ENCODE data around the gene H2BK1.

H2BK1 gene

GRCh38 chr7:151249034-151249731 is 38.9 kb upstream of the H2BK1 start:
- H3K9me3 Mint-ChIP-seq, result no peaks in the 10 kb centered on the region
- H3K36me3 Mint-ChIP-seq, result no peaks in the 10 kb centered on the region
- H3K4me1 Mint-ChIP-seq, result peaks cover 31% of the 10 kb centered on the region
- peaks cover 94% of the 10 kb centered on the region for H3K27me3 Mint-ChIP-seq
- H3K4me3 Mint-ChIP-seq, result peak overlapping the region; percentile 40
- peak; percentile 46 for DNase-seq
- CTCF ChIA-PET, result interaction anchor here (1.2 kb wide), 1 partner anchor 120 kb away, joined by 3 read pairs; no protein-coding TSS in a partner anchor
- H3K27ac Mint-ChIP-seq, result no peak overlapping the region

GRCh38 chr7:151248346-151249033 is 38.2 kb upstream of the H2BK1 start, which contains the start of gene SMARCD3:
TSS of gene SMARCD3 (minus strand) at chr7:151248694. CDS start at chr7:151248562, 132 bp downstream.
- Mint-ChIP-seq H3K9me3 (no peaks in the 10 kb centered on the region), H3K4me1 (peaks cover 38% of the 10 kb centered on the region), H3K4me3 (peak within 1 kb of the TSS; percentile 57), H3K36me3 (no peaks in the 10 kb centered on the region), H3K27me3 (peaks cover 87% of the 10 kb centered on the region), H3K27ac (peak within 1 kb of the TSS; percentile 37)
- DNase-seq, result peak; percentile 35
- CTCF ChIA-PET, result interaction anchor here (1.2 to 1.5 kb wide), 3 partner anchors 11 to 119 kb away, joined by 3 to 4 read pairs (median 4); partner anchors contain the start of gene CHPF2

DNA sequence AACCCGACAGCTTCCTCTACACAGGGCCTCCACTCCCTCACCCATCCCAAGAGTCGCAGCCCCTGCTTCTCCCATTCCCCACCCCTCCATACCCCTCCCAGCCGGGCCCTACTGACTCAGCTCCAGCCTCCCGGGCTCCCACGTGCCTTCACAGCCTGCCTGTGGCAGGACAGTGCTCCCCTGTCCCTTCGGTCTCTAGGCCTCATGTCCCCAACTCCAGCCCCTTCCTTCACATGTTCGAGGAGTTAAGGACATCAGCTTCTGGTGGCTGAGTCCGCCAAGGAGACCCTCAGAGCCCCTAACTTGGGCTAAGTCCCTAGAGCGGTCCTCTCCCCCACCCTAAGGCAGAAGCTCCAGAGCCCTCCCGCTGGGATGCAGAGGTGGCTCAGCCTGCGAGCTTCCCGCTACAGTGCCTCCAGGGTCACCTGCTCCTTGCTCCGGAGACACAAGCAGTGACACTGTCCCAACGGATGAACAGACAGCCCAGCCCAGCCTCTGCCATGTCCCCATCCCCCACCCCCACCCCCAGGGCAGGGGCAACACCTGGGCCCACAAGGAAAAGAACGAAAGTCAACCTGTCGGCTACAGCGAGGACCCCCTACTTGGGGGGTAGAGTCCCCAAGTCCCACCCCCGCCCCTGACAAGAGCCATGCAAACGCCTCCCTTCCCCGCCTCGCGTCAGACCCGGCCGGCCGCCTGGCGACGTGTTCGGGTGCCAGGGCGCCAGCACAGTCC is 37.5 kb upstream of the H2BK1 start:
- Mint-ChIP-seq H3K9me3 (no peaks in the 10 kb centered on the region), H3K4me1 (peaks cover 45% of the 10 kb centered on the region), H3K36me3 (no peaks in the 10 kb centered on the region), H3K27me3 (peaks cover 80% of the 10 kb centered on the region), H3K27ac (peak overlapping the region; percentile 37), H3K4me3 (no peak overlapping the region)
- CTCF ChIA-PET, result interaction anchor here (1.1 to 1.9 kb wide), 7 partner anchors 11 to 123 kb away, joined by 3 to 7 read pairs (median 4); partner anchors contain the start of gene CHPF2
- DNase-seq, result no peak

DNA sequence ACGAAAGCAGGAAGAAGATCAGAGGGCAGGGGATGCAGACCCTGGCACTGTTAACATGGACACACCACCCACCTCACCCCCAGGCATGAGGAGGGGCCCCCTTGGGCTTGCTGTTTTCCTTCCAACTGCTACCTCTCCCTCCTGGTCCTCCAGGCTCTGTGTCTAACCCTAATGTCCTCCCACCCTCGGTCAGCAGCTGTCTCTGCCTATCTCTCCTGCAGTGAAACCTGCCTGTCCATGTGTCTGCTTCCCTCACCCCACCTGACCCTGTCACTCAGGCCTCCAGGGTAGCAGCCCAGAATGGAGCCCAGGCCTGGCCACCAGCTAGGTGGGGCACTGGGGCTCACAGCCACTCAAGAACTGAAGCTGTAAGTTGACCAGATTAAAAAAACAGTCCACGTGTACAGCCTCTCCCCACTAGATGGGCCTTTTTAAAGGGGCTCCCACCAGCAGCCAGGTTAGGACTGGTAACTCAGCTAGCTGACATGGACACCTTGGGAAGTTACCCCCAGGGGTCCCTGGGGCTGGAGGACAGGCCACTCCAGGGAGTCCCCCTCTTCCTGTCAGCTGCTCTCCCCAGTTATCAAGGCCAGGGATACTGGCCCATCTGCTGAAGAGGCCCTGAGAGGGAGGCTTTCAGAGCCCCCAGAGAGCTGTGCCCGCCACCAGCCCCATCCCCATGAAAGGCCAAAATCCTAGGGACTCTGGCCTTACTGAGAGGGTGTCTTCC is 36.7 kb upstream of the H2BK1 start:
- H3K27ac Mint-ChIP-seq, result no peak overlapping the region

GRCh38 chr7:151246102-151246850 is 36.0 kb upstream of the H2BK1 start:
- no peak overlapping the region for H3K27ac Mint-ChIP-seq
- no peak for DNase-seq
- H3K27me3 Mint-ChIP-seq, result peaks cover 67% of the 10 kb centered on the region
- no peaks in the 10 kb centered on the region for H3K36me3 Mint-ChIP-seq
- peaks cover 48% of the 10 kb centered on the region for H3K4me1 Mint-ChIP-seq
- H3K9me3 Mint-ChIP-seq, result no peaks in the 10 kb centered on the region
- no peak overlapping the region for H3K4me3 Mint-ChIP-seq
- CTCF ChIA-PET, result interaction anchor here (0.6 to 1.9 kb wide), 10 partner anchors 12 to 272 kb away, joined by 3 to 7 read pairs (median 4); partner anchors contain the start of gene CHPF2

More for the DNA sequence above, 36.7 kb upstream of the H2BK1 start:
- DNase-seq, result no peak
- Mint-ChIP-seq H3K9me3 (no peaks in the 10 kb centered on the region), H3K4me1 (peaks cover 48% of the 10 kb centered on the region), H3K36me3 (no peaks in the 10 kb centered on the region), H3K4me3 (no peak overlapping the region), H3K27me3 (peaks cover 72% of the 10 kb centered on the region)
- CTCF ChIA-PET, result interaction anchor here (0.8 to 1.9 kb wide), 11 partner anchors 10 to 272 kb away, joined by 3 to 7 read pairs (median 4); partner anchors contain the start of gene CHPF2

GRCh38 chr7:151245360-151246101 is 35.2 kb upstream of the H2BK1 start:
- CTCF ChIA-PET, result interaction anchor here (0.6 to 3.5 kb wide), 14 partner anchors 11 to 122 kb away, joined by 3 to 39 read pairs (median 6); partner anchors contain the start of gene CHPF2
- H3K27ac Mint-ChIP-seq, result no peak overlapping the region
- H3K4me1 Mint-ChIP-seq, result peaks cover 45% of the 10 kb centered on the region
- H3K9me3 Mint-ChIP-seq, result no peaks in the 10 kb centered on the region
- H3K36me3 Mint-ChIP-seq, result no peaks in the 10 kb centered on the region
- H3K27me3 Mint-ChIP-seq, result peaks cover 60% of the 10 kb centered on the region
- H3K4me3 Mint-ChIP-seq, result peak overlapping the region; percentile 41
- peak; percentile 78 for DNase-seq

GRCh38 chr7:151244841-151245346 is 34.6 kb upstream of the H2BK1 start:
- H3K4me1 Mint-ChIP-seq, result peaks cover 42% of the 10 kb centered on the region
- CTCF ChIA-PET, result interaction anchor here (0.8 to 3.5 kb wide), 28 partner anchors 7 to 838 kb away, joined by 3 to 39 read pairs (median 4); partner anchors contain the start of genes ABCF2 and CHPF2
- no peaks in the 10 kb centered on the region for H3K36me3 Mint-ChIP-seq
- peaks cover 53% of the 10 kb centered on the region for H3K27me3 Mint-ChIP-seq
- no peak overlapping the region for H3K27ac Mint-ChIP-seq
- no peak for DNase-seq
- no peaks in the 10 kb centered on the region for H3K9me3 Mint-ChIP-seq
- peak overlapping the region; percentile 41 for H3K4me3 Mint-ChIP-seq

DNA sequence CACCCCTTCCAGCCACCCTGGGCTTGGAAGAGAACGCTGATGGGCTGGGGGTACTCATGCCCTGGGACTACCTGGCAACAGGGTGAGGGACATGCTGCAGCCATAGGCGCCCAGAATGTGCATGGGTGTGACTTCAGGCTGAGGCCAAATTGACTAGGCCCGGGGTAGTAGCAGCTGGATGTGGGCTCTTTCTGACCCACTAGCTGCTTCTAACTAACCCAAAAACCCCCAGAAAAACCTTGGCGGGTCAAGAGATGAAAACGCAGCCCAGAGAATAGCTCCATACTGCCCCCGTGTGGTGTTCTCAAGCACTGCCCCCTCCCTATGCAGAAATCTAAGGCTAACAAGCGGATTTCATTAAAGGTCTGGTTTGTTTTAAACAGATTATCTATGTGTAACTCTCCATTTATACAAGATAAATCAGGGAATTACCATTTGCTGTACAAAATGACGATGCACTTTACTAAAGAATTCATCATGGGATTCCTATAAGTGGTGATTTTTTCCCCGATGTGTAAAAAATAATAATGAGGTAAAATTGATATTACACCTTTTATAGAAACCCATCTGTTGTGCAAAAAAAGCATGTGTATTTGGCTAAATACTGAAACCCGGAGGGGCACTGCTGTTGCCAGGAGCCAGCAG is 34.0 kb upstream of the H2BK1 start:
- Mint-ChIP-seq H3K4me3 (peak overlapping the region; percentile 66), H3K4me1 (peaks cover 38% of the 10 kb centered on the region), H3K27ac (no peak overlapping the region), H3K9me3 (no peaks in the 10 kb centered on the region), H3K36me3 (no peaks in the 10 kb centered on the region), H3K27me3 (peaks cover 48% of the 10 kb centered on the region)
- DNase-seq, result peak; percentile 78
- CTCF ChIA-PET, result interaction anchor here (0.7 to 3.5 kb wide), 36 partner anchors 8 to 837 kb away, joined by 3 to 39 read pairs (median 4); partner anchors contain the start of genes ABCF2 and CHPF2

- Mint-ChIP-seq H3K9me3 (no peaks in the 10 kb centered on the region), H3K4me3 (peak overlapping the region; percentile 66), H3K27me3 (peaks cover 40% of the 10 kb centered on the region), H3K4me1 (peaks cover 36% of the 10 kb centered on the region), H3K27ac (peak overlapping the region; percentile 87), H3K36me3 (no peaks in the 10 kb centered on the region)
- DNase-seq, result peak; percentile 71
- CTCF ChIA-PET, result interaction anchor here (0.6 to 3.5 kb wide), 38 partner anchors 7 to 837 kb away, joined by 3 to 39 read pairs (median 4); partner anchors contain the start of genes ABCF2 and CHPF2
These were observed 33.3 kb upstream of the H2BK1 start for GRCh38 chr7:151243408-151244195.

DNA sequence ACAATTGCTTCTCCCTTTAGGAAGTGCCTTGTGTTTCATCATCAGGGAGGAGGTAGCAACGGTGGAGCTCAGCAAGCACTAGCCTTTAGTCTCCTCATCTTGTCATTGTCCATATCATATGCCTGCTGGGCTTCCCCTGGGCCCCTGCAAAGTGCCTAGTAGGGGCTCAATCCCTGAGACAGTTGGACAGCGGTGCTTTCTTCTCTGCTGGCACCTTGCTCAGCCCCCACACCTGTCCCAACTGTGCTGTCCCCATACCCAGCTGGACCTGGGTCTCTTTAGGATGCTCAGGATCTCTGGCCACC is 32.7 kb upstream of the H2BK1 start:
- CTCF ChIA-PET, result interaction anchor here (0.6 to 3.5 kb wide), 9 partner anchors 9 to 265 kb away, joined by 3 to 39 read pairs (median 9); partner anchors contain the start of gene CHPF2

More for the DNA sequence above, 32.7 kb upstream of the H2BK1 start:
- H3K27ac Mint-ChIP-seq, result peak overlapping the region; percentile 87
- no peaks in the 10 kb centered on the region for H3K9me3 Mint-ChIP-seq
- H3K27me3 Mint-ChIP-seq, result peaks cover 34% of the 10 kb centered on the region
- H3K4me3 Mint-ChIP-seq, result peak overlapping the region; percentile 66
- peaks cover 32% of the 10 kb centered on the region for H3K4me1 Mint-ChIP-seq
- H3K36me3 Mint-ChIP-seq, result no peaks in the 10 kb centered on the region
- no peak for DNase-seq
